HG03139 (cell line): ENCODE data around the gene NFATC2.
"Not testable (repeated sequence)": the region's sequence is repeated elsewhere in the genome, so short reads cannot be mapped to it uniquely, and the experiment has no call there.

Source experiments
- ATAC-seq: cut with Tn5 transposase; IDR thresholded peaks from one replicate; pipeline ENCODE4 v1.9.1; 2021; ENCODE audit not compliant: unreplicated experiment

Gene NFATC2

DNA sequence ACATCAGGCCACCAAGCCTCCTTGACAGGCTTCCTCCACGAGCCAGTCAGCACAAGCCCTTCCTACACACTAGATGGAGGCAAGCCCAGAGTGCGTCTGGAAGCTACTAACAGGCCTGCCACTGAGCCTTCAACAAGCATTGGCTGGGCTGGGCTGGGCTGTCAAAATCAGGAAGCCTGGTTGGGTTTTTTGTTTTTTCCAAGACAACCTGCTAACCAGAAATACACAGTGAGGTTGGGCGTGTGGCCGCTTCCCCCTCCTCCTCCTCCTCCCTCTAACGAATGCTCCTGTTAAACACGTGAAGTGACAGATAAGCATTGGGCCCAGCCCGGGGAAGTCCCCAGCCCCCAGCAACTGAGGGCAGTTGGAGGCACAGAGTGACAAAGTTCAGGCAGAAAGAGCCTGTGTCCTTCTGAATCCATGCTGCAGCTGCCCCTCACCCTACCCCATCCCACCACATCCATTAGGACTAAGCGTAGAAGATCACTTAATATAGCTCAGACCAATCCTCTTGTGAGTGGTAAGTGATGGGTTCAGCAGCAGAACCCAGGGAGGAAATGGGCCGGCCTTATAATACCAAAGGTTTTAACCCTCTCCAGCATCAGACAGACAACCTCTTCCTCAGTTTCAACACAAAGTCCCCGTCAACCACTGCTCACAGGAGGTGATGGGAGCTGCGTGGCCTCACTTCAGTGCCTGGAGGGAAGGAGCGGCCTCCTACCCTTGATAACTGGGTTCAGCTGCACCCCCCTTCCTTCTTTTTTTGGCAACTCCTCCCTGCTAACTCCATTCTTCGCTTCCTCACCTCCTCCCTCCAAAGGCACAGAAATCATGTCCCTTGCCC lies 1.1 kb downstream of the NFATC2 start:
- ATAC-seq: no peak

DNA sequence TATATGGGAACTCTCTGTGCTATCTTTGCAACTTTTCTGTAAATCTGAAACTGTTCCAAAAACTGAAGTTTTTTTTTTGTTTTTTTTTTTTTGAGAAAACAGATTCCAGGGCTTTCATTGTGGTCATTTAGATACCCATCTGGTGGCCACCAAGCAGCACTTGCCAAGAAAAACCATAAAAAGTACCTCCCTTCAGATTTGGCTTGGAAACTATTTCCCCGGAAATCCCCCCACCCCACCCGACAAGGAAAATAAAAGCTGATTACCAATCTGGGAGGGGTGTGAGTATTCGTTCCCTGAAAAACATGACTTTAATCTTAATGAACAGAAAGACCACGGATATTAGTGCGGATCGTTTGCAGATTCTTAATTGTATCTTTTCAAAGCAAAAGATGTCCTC lies 1.9 kb downstream of the NFATC2 start:
- ATAC-seq: no peak

GRCh38 chr20:51540074-51540473 lies 2.4 kb downstream of the NFATC2 start:
- not testable (repeated sequence) for ATAC-seq

- ATAC-seq: no peak
Observed at GRCh38 chr20:51536116-51537069, 6.1 kb downstream of the NFATC2 start.

GRCh38 chr20:51535674-51536073 lies 6.8 kb downstream of the NFATC2 start:
- no peak for ATAC-seq

DNA sequence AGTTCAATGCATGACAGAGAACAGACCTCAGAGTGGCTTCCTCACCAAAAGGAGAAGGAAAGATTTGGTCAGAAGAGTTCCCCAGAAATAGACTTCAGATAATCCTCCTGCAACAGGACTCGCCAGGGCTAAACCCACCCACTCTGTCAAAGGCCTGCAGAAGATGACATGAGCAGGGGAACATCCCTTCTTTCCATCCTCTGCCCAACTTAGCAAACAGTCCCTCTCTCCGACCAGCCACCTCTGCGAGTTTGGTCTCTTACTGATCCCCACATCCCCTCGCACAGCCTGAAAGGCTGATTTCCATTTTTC lies 7.5 kb downstream of the NFATC2 start:
- no peak for ATAC-seq

DNA sequence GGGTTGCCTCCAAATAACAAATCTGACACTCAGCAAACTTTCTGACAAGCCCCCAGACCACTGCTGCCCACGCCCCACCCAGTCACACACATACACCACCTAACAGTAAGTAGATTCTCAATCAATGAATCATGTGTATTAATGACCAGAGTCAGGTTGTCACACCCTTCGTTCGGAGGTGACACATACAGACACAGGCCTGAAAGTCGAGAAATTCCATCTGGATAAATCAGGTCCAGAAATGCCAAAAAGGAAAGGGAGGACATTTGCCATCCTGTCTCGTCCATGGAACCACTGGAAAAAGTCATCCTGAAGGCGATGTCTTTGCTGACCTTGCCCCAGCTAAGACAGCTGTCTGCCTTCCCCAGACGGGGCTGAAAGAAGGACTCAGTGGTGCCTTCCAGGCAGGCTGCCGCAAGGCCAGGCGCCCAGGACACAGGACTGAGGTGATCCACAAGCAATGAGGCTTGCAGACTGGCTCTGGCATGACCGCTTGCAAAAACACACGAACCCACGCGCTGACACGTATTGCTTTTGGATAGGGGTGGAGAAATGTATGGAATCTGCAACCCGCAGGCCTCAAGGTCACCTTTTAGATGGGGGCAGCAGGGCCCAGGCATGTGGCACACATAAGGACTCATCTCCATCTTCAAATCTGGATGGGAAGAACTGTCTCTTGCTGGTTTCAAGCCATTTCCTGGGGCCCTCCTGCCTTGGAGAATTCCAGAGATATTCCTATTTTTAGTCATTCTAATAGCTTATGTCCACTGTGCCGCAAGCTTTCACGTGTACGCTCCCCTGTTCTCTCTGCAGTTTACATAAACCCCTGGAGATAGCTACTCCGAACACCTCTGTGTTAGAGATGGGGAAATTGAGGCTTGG lies 9.0 kb downstream of the NFATC2 start:
- no peak for ATAC-seq

- ATAC-seq: no peak
Observed at GRCh38 chr20:51532577-51533191, 9.8 kb downstream of the NFATC2 start.

DNA sequence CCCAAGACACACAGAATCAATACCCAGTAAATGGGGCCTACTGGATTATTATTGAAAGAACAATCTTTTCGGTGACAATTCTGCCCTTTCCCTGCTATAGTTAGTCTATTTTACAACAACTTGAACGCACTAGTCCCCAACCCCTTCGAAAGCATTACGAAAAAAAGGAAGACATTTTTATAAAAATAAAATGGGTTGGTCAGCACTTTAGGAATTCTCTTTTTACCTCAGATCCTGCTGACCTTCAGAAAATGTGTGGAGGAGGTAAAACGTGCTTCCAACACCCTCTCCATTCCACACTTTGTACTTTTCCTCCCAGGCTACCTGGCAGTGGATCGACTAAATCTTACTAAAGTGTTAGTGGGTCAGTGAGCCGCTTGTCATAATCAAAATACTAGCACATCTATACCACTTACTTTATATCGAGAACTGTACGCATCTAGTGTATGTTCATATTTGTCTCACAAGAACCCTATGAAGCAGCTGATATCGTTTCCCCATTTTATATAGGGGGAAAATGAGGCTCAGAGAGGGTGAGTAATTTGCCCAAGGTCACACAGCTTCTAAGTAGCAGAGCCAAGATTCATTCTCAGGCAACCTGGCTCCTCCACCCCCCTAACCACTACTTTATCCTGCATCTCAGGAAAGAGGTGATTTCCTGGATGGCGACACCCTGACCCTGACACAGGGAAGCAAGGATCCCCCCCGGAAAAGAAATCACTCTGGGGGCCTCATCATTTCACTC lies 10.6 kb downstream of the NFATC2 start:
- no peak for ATAC-seq

DNA sequence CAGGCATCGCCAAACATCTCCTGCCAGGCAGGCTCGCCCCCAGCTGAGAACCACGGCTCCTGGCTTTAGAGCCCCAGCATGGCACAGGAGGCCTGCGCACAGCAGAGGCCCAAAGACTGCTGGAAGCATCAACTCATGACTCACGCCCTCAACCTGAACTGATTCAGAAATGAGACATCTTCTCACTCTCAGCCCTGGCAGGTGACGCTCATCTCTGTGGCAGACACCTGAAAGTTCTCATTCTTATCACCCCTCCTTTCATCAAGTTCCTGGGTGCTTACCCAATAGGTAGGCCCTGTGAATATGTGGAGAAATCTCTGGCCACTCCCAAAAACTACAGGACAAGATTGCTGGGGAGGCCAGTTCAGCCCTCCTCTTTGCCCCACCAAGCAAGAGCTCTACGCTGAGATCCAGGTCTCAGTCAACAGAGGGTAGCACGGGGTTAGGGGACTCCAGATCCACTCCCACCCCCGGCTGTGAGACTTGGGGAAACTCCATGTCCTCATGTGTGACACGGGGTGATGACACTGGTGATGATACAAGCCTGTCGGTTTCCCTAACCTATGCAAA lies 11.3 kb downstream of the NFATC2 start:
- peak; percentile 49 for ATAC-seq

DNA sequence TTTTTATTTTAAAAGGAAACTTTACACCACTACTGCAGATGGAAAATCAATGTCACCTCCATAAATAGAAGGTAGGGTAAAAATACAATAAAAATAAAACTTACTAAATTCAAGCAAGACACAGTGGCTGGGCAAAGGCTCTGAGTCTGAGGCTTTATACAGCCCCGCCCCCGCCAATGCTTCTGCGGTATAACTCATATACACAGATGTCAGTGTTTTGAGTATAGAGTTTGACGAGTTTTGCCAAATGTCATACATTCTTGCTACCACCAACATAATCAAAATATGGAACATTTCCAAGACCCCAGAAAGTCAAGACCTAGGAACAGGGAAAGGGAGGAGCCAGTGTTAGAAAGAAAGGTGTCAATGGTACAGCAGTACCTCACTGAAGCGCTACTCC lies 12.8 kb downstream of the NFATC2 start:
- no peak for ATAC-seq

GRCh38 chr20:51529081-51529681 lies 13.3 kb downstream of the NFATC2 start:
- ATAC-seq: no peak

GRCh38 chr20:51528263-51529027 lies 14.1 kb downstream of the NFATC2 start:
- ATAC-seq: no peak

DNA sequence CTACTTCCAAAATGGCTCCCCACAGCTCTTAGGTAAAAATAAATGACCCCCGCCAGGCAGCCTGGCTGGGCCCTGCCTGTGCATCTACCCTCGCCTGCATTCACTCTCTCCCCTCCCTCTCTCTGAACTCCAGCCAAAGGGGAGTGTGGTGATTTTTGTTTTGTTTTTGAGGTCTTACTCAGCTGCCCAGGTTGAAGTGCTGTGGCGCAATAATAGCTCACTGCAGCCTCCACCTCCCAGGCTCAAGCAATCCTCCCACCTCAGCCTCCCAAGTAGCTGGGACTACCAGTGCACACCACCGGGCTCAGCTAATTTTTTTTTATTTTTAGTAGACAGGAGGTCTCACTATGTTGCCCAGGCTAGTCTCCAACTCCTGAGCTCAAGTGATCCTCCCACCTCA lies 15.8 kb downstream of the NFATC2 start:
- ATAC-seq: no peak

GRCh38 chr20:51526106-51526470 lies 16.4 kb downstream of the NFATC2 start:
- ATAC-seq: no peak

DNA sequence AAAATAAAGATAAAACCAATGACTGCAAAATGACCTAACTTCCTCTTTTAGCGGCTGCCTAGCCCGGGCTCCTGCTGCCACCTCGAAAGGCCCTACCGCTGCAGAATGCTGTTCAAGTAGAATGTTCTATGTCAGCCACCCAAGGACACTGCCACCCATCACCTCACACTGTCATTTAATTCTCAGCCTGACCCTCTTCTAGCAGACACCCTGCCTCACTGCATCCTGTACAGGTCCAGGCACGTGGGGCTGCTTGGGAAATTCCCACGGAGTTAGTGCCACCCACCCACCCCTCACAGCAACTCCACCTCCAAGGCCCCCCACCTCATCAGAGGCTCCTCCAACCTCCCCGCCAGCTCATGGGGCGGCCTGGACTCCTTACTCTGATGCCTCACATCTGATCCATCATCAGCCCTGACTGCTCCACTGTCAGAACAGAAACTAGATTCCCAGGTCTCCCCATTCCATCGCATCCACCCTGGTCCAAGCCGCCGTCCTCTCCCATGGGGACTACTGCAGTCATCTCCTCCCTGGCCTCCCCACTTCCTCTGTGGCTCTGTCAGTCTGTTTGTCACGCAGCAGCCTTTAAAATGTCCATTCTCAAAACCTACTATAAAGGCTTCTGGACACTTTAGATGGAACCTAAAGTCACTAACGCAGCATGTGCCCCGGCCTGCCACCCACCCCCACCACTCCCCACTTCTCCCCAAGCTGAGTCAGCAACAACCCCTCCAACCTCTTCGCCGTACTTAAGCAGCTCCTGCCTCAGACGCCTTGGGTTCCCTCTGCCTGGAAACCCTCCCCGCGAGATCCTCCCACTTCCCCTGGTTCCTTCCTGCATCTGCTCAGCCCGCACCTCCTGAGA lies 17.0 kb downstream of the NFATC2 start:
- ATAC-seq: no peak

DNA sequence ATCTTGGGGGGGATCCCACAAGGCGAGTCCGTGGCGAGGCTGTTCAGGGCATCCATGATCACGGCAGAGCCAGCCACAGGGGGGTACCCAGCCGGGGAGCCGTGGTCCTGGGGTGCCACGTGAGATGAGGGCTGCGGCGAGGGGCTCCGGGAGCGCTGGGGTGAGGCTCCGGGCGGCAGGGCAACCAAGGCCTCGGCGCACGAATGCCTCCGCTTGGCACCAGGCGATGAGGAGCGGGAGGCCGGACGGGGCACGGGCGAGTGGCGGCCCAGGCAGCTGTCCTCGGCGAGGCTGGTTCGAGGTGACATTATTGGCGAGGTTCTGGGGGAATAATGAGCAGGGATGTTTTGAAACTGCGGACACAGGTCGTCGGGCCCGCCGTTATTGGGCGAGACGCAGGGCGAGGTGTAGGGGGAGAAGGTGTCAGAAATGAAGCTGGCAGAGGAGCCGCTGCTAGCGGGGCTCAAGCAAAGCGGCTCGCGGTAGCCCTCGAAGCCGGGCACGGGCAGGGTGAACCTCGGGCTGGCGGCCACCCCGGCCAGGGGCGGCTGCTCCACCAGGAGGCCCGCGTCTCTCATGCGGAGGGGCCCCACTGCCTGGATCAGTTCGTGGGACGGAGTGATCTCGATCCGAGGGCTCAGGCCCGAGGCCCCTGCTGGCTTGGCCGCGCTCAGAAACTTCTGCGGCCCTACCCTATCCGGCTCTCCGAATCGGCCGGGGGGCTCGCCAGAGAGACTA lies 19.1 kb downstream of the NFATC2 start:
- ATAC-seq: no peak
